Endothelial cell of umbilical vein (primary cell): ENCODE measurements around the gene NYAP2. TPM values are rescaled to one million over a fixed set of nuclear protein-coding genes. Genes with fewer than 3 reads are reported as not detected.

Experiments used
- BruUV-seq: library from RNA; stranded (reverse); fragments of 400-500 nt; replicated peaks from 2 replicates; lab custom pipeline; 2021; lab: Mats Ljungman, UMichigan
- CTCF ChIA-PET: fragments of 300-600, 350-600 bp; sonication (Branson Sonifier 250); formaldehyde crosslinking; loops from one replicate; lab custom pipeline; 2021; ENCODE audit warnings: antibody characterized with exemption, inconsistent platforms; lab: Charles Lee
- POLR2A ChIA-PET: fragments of 300-600, 350-600 bp; sonication (Branson Sonifier 250); formaldehyde crosslinking; loops from one replicate; lab custom pipeline; 2021; ENCODE audit warnings: antibody characterized with exemption, inconsistent platforms; lab: Charles Lee
- DNase-seq: peaks from one replicate; pipeline ENCODE4 v3.0.0-alpha.2; 2011; ENCODE audit warnings: low read depth, low spot score
- FAIRE-seq: peaks from 2 replicates; lab custom pipeline; 2011; peaks lifted over from hg19 to GRCh38; lab: Jason Lieb, UNC
- H2AFZ ChIP-seq: 2 replicates; pipeline ENCODE4 v1.6.0; 2012; ENCODE audit warnings: low read depth, low read length, control low read depth, inconsistent platforms
- H3K27ac ChIP-seq: 2 replicates; pipeline ENCODE4 v1.5.1; 2011; ENCODE audit warnings: low read depth, mild to moderate bottlenecking, control low read depth, low read length, moderate library complexity; ENCODE audit not compliant: insufficient read depth
- H3K27me3 ChIP-seq, 2 experiments: 2 replicates each; pipeline versions ENCODE4 v1.6.0 to v1.6.1; 2011; ENCODE audit warnings: low read length in 2 of 2, mixed read lengths in 1 of 2; ENCODE audit not compliant: control insufficient read depth in 2 of 2, insufficient read depth in 2 of 2
- H3K36me3 ChIP-seq, 2 experiments: 2 replicates in 1 of 2; 3 replicates in 1 of 2; pipeline ENCODE4 v1.5.1; 2011; ENCODE audit warnings: low read length in 2 of 2, mild to moderate bottlenecking in 1 of 2, moderate library complexity in 1 of 2; ENCODE audit not compliant: control insufficient read depth in 2 of 2, insufficient read depth in 2 of 2; ENCODE audit errors: extremely low read depth in 1 of 2
- H3K4me1 ChIP-seq: 3 replicates; pipeline ENCODE4 v1.5.1; 2011; ENCODE audit warnings: mild to moderate bottlenecking, low read length; ENCODE audit not compliant: control insufficient read depth, insufficient read depth; ENCODE audit errors: extremely low read depth
- H3K4me2 ChIP-seq: 2 replicates; pipeline ENCODE4 v1.6.1; 2011; ENCODE audit warnings: low read length, control low read depth, mixed read lengths; ENCODE audit not compliant: insufficient read depth
- H3K4me3 ChIP-seq, 3 experiments: fragments of 200-600 bp in 1 of 3; sonication (generic), shearing (Covaris generic) in 1 of 3; replicated peaks in 1 of 3; 2 replicates each; pipeline ENCODE4 v1.5.1; 2011 to 2016; ENCODE audit warnings: control low read depth in 3 of 3, low read length in 3 of 3, mild to moderate bottlenecking in 2 of 3, inconsistent platforms in 1 of 3, low read depth in 1 of 3, moderate library complexity in 1 of 3; ENCODE audit not compliant: insufficient read depth in 1 of 3
- H3K79me2 ChIP-seq: 2 replicates; pipeline ENCODE4 v1.6.0; 2012; ENCODE audit warnings: low read length, inconsistent platforms; ENCODE audit not compliant: control insufficient read depth, insufficient read depth
- H3K9ac ChIP-seq: replicated peaks from 2 replicates; pipeline ENCODE3; 2011; ENCODE audit warnings: low read length, control low read depth; ENCODE audit not compliant: insufficient read depth; ENCODE audit errors: extremely low read depth
- H3K9me1 ChIP-seq: replicated peaks from 3 replicates; pipeline ENCODE4 v1.6.0; 2011; ENCODE audit warnings: mild to moderate bottlenecking, low read length; ENCODE audit not compliant: control insufficient read depth, insufficient read depth; ENCODE audit errors: extremely low read depth
- H3K9me3 ChIP-seq: replicated peaks from 2 replicates; pipeline ENCODE4 v1.5.1; 2012; ENCODE audit warnings: low read length, inconsistent platforms; ENCODE audit not compliant: control insufficient read depth, insufficient read depth
- H4K20me1 ChIP-seq: replicated peaks from 2 replicates; pipeline ENCODE3; 2011; ENCODE audit warnings: mild to moderate bottlenecking, low read length; ENCODE audit not compliant: control insufficient read depth, insufficient read depth; ENCODE audit errors: extremely low read depth
- CTCF ChIP-seq, 2 donors: IDR thresholded peaks; 1 replicate in 1 of 2; 2 replicates in 1 of 2; pipeline ENCODE4 v1.5.1; 2011; ENCODE audit warnings: low read length in 2 of 2, mild to moderate bottlenecking in 2 of 2, moderate library complexity in 2 of 2, control low read depth in 1 of 2, inconsistent platforms in 1 of 2, low read depth in 1 of 2; ENCODE audit not compliant: insufficient read depth in 1 of 2; ENCODE audit errors: extremely low read depth in 1 of 2
- EZH2 ChIP-seq: IDR thresholded peaks from 2 replicates; pipeline ENCODE4 v1.6.1; 2012; ENCODE audit warnings: borderline replicate concordance, low read depth, mild to moderate bottlenecking, moderate library complexity, low read length, inconsistent platforms; ENCODE audit not compliant: severe bottlenecking
- FOS ChIP-seq: IDR thresholded peaks from 2 replicates; pipeline ENCODE4 v1.6.1; 2011; ENCODE audit warnings: mild to moderate bottlenecking, low read length, moderate library complexity, borderline replicate concordance; ENCODE audit not compliant: insufficient read depth
- GATA2 ChIP-seq: IDR thresholded peaks from 2 replicates; pipeline ENCODE4 v1.7.0; 2011; ENCODE audit warnings: low read depth, mild to moderate bottlenecking, moderate library complexity, mixed read lengths, low read length; ENCODE audit not compliant: insufficient read length, insufficient read depth
- JUN ChIP-seq: IDR thresholded peaks from 2 replicates; pipeline ENCODE4 v1.6.1; 2011; ENCODE audit warnings: borderline replicate concordance, low read depth; ENCODE audit not compliant: insufficient read length, insufficient read depth
- MAX ChIP-seq: IDR thresholded peaks from 2 replicates; pipeline ENCODE4 v1.6.1; 2011; ENCODE audit not compliant: insufficient read depth, insufficient read length
- MYC ChIP-seq: IDR thresholded peaks from one replicate; pipeline ENCODE4 v1.6.1; 2011; ENCODE audit warnings: mild to moderate bottlenecking, low read depth, low read length
- POLR2A ChIP-seq: IDR thresholded peaks from 2 replicates; pipeline ENCODE4 v1.6.1; 2012; ENCODE audit warnings: low read depth, mild to moderate bottlenecking, control low read depth, low read length
- POLR2AphosphoS5 ChIP-seq: IDR thresholded peaks from 2 replicates; pipeline ENCODE4 v1.6.1; 2012; ENCODE audit warnings: low read depth, mild to moderate bottlenecking, control low read depth, low read length, moderate library complexity; ENCODE audit not compliant: insufficient read depth
- dilution Hi-C: fragments of 300-500 bp; cut with MboI; formaldehyde crosslinking; loops from one replicate; pipeline ENCODE4 v1.15.0; 2019; ENCODE audit warnings: low sequenced_read_pairs; ENCODE audit not compliant: extremely low pct_ligation_motif_present
- intact Hi-C: fragments of 100-400 bp; cut with micrococcal nuclease; formaldehyde crosslinking; loops from one replicate; pipeline ENCODE4 v1.10.0; 2022
- polyA plus RNA-seq, 4 experiments: library from polyadenylated mRNA; depleted of rRNA in 3 of 4; stranded (reverse) in 3 of 4; unstranded in 1 of 4; fragments of >200 nt; gene quantifications; 2 replicates each; pipeline versions ENCODE4 v1.2.1 to v1.2.3, GENCODE V29; 2011 to 2012; ENCODE audit warnings: missing spikeins in 1 of 4
- total RNA-seq: library from RNA; stranded (reverse); gene quantifications from 2 replicates; pipeline ENCODE4 v1.2.3, GENCODE V29; 2021

NYAP2 gene
- total and polyA plus RNA-seq, 2 donors (not counting 3 experiments of a cell fraction or from before 2014, with no cell fraction given): not detected

GRCh38 chr2:225690153-225690552 lies 290.6 kb downstream of the NYAP2 start:
- H3K9me1 ChIP-seq: no peaks in the 10 kb centered on the region
- H3K27ac ChIP-seq: no peak overlapping the region
- dilution Hi-C loops: no loop called here
- DNase-seq: no peak
- intact Hi-C loops: no loop called here
- H3K4me3 ChIP-seq: no peak overlapping the region
- H3K4me1 ChIP-seq: no peaks in the 10 kb centered on the region
- POLR2A ChIA-PET: no interaction called here
- no peaks in the 10 kb centered on the region for H3K9me3 ChIP-seq
- no peak overlapping the region for H2AFZ ChIP-seq
- no peak for FAIRE-seq
- H4K20me1 ChIP-seq: no peaks in the 10 kb centered on the region
- H3K36me3 ChIP-seq: no peaks in the 10 kb centered on the region
- BruUV-seq: no TSS peak
- CTCF ChIA-PET: no interaction called here
- TF ChIP-seq JUN: no peak
- no peak for TF ChIP-seq EZH2
- TF ChIP-seq CTCF (IDR thresholded peaks at IDR 0.05; ENCODE audit: extremely low read depth in 1 of 2, insufficient read depth in 1 of 2, low read depth in 1 of 2, low read length in 2 of 2): no peak
- no peak for TF ChIP-seq POLR2AphosphoS5
- TF ChIP-seq FOS: no peak
- no peak for TF ChIP-seq POLR2A
- TF ChIP-seq MYC: no peak
- TF ChIP-seq MAX: no peak
- no peak for TF ChIP-seq GATA2
- no peaks in the 10 kb centered on the region for H3K79me2 ChIP-seq
- no peak overlapping the region for H3K4me2 ChIP-seq
- no peak overlapping the region for H3K9ac ChIP-seq
- H3K27me3 ChIP-seq: no peaks in the 10 kb centered on the region
